HEK293 (cell line): ENCODE measurements around the gene KRT27.

Source experiments
- CTCF ChIA-PET: fragments of 350-600 bp; formaldehyde crosslinking; extraction: SDS; loops from one replicate; lab custom pipeline; 2021; ENCODE audit warnings: antibody characterized with exemption; lab: Yijun Ruan, JAX
- POLR2A ChIA-PET: fragments of 300-600 bp; formaldehyde crosslinking; extraction: SDS; loops from one replicate; lab custom pipeline; 2020; ENCODE audit warnings: antibody characterized with exemption, inconsistent platforms; lab: Yijun Ruan, JAX
- H3K27ac ChIP-seq: fragments of 200-500 bp; sonication (Bioruptor generic); 2 replicates; pipeline ENCODE4 v1.5.1; 2014; ENCODE audit warnings: low read depth, low read length, control low read depth, inconsistent platforms; ENCODE audit errors: extremely low read depth
- H3K36me3 ChIP-seq, 2 experiments: fragments of 200-500 bp in 1 of 2; sonication (Bioruptor generic) in 1 of 2; 1 replicate in 1 of 2; 2 replicates in 1 of 2; pipeline ENCODE4 v1.5.1; 2014 to 2017; ENCODE audit warnings: inconsistent platforms in 2 of 2, low read length in 2 of 2; ENCODE audit not compliant: control insufficient read depth in 2 of 2, insufficient read depth in 1 of 2
- H3K4me1 ChIP-seq: fragments of 200-500 bp; sonication (Bioruptor generic); 2 replicates; pipeline ENCODE4 v1.5.1; 2014; ENCODE audit warnings: mild to moderate bottlenecking, low read length, inconsistent platforms; ENCODE audit not compliant: control insufficient read depth, insufficient read depth
- H3K4me3 ChIP-seq: 2 replicates; pipeline ENCODE4 v1.5.1; 2011; ENCODE audit warnings: low read depth, mild to moderate bottlenecking, control low read depth, low read length, moderate library complexity
- H3K9me3 ChIP-seq: fragments of 200-500 bp; sonication (Bioruptor generic); 2 replicates; pipeline ENCODE4 v1.5.1; 2014; ENCODE audit warnings: low read depth, low read length, inconsistent platforms; ENCODE audit not compliant: control insufficient read depth, insufficient read depth
- HOXD13 ChIP-seq: sonication (generic); formaldehyde crosslinking; IDR thresholded peaks from 2 replicates; pipeline ENCODE4 v1.8.0; 2022; ENCODE audit warnings: missing genetic modification reagents, borderline replicate concordance
- IKZF3 ChIP-seq: fragments of 450-650 bp; IDR thresholded peaks from 2 replicates; pipeline ENCODE4 v1.5.0; 2018; ENCODE audit warnings: missing biosample characterization, mild to moderate bottlenecking, missing genetic modification characterization, moderate library complexity
- KLF10 ChIP-seq: fragments of 450-650 bp; IDR thresholded peaks from 2 replicates; pipeline ENCODE4 v1.5.1; 2018; ENCODE audit warnings: missing biosample characterization, mild to moderate bottlenecking, missing genetic modification characterization
- MZF1 ChIP-seq: fragments of 450-650 bp; formaldehyde crosslinking; IDR thresholded peaks from 2 replicates; pipeline ENCODE4 v1.5.1; 2017; ENCODE audit warnings: missing biosample characterization, missing genetic modification characterization, borderline replicate concordance
- OSR2 ChIP-seq: fragments of 450-650 bp; formaldehyde crosslinking; IDR thresholded peaks from 2 replicates; pipeline ENCODE4 v1.5.1; 2016; ENCODE audit warnings: missing biosample characterization, missing genetic modification characterization
- PRDM1 ChIP-seq: fragments of 450-650 bp; formaldehyde crosslinking; IDR thresholded peaks from 2 replicates; pipeline ENCODE4; 2016; ENCODE audit warnings: missing biosample characterization, missing genetic modification characterization
- SP7 ChIP-seq: fragments of 450-650 bp; formaldehyde crosslinking; IDR thresholded peaks from 2 replicates; pipeline ENCODE4 v1.5.1; 2016; ENCODE audit warnings: missing biosample characterization, missing genetic modification characterization
- ZNF10 ChIP-seq: fragments of 450-650 bp; formaldehyde crosslinking; IDR thresholded peaks from 2 replicates; pipeline ENCODE4 v1.5.1; 2017; ENCODE audit warnings: missing biosample characterization, missing genetic modification characterization
- ZNF114 ChIP-seq: fragments of 450-650 bp; formaldehyde crosslinking; IDR thresholded peaks from 2 replicates; pipeline ENCODE4 v1.5.0; 2017; ENCODE audit warnings: missing biosample characterization, missing genetic modification characterization
- ZNF132 ChIP-seq: fragments of 450-650 bp; formaldehyde crosslinking; IDR thresholded peaks from 2 replicates; pipeline ENCODE4 v1.5.1; 2017; ENCODE audit warnings: missing biosample characterization, missing genetic modification characterization, borderline replicate concordance
- ZNF138 ChIP-seq: fragments of 450-650 bp; formaldehyde crosslinking; IDR thresholded peaks from 2 replicates; pipeline ENCODE4 v1.5.1; 2016; ENCODE audit warnings: missing biosample characterization, missing genetic modification characterization, borderline replicate concordance
- ZNF221 ChIP-seq: fragments of 450-650 bp; formaldehyde crosslinking; IDR thresholded peaks from 2 replicates; pipeline ENCODE4 v1.5.1; 2017; ENCODE audit warnings: missing biosample characterization, missing genetic modification characterization, borderline replicate concordance
- ZNF404 ChIP-seq: fragments of 450-650 bp; formaldehyde crosslinking; IDR thresholded peaks from 2 replicates; pipeline ENCODE4 v1.5.1; 2017; ENCODE audit warnings: missing biosample characterization, missing genetic modification characterization
- ZNF514 ChIP-seq: fragments of 450-650 bp; formaldehyde crosslinking; IDR thresholded peaks from 2 replicates; pipeline ENCODE4 v1.5.1; 2016; ENCODE audit warnings: missing biosample characterization, missing genetic modification characterization
- ZNF600 ChIP-seq: fragments of 450-650 bp; formaldehyde crosslinking; IDR thresholded peaks from 2 replicates; pipeline ENCODE4 v1.5.1; 2016; ENCODE audit warnings: missing biosample characterization, missing genetic modification characterization
- ZNF629 ChIP-seq: fragments of 450-650 bp; formaldehyde crosslinking; IDR thresholded peaks from 2 replicates; pipeline ENCODE4 v1.5.1; 2017; ENCODE audit warnings: missing biosample characterization, missing genetic modification characterization
- ZNF792 ChIP-seq: fragments of 450-650 bp; formaldehyde crosslinking; IDR thresholded peaks from 2 replicates; pipeline ENCODE4 v1.5.1; 2016; ENCODE audit warnings: missing biosample characterization, missing genetic modification characterization
- TF ChIP-seq, protein P1 (sequence below): fragments of 450-650 bp; formaldehyde crosslinking; IDR thresholded peaks from 2 replicates; pipeline ENCODE4 v1.5.1; 2016; ENCODE audit warnings: missing biosample characterization, missing genetic modification characterization
- TF ChIP-seq, protein P2 (sequence below): fragments of 450-650 bp; formaldehyde crosslinking; IDR thresholded peaks from 2 replicates; pipeline ENCODE4 v1.5.1; 2016; ENCODE audit warnings: missing biosample characterization, missing genetic modification characterization
- TF ChIP-seq, protein P3 (sequence below): IDR thresholded peaks from 2 replicates; pipeline ENCODE4 v1.6.1; 2011; ENCODE audit warnings: mild to moderate bottlenecking, low read depth, low read length, borderline replicate concordance
- TF ChIP-seq, protein P4 (sequence below): fragments of 450-650 bp; formaldehyde crosslinking; IDR thresholded peaks from 2 replicates; pipeline ENCODE4 v1.5.1; 2016; ENCODE audit warnings: missing biosample characterization, missing genetic modification characterization, borderline replicate concordance
- TF ChIP-seq, protein P5 (sequence below): fragments of 450-650 bp; formaldehyde crosslinking; IDR thresholded peaks from 2 replicates; pipeline ENCODE4 v1.5.1; 2016; ENCODE audit warnings: missing biosample characterization, missing genetic modification characterization
- TF ChIP-seq, protein P6 (sequence below): fragments of 450-650 bp; formaldehyde crosslinking; IDR thresholded peaks from 2 replicates; pipeline ENCODE4 v1.5.1; 2016; ENCODE audit warnings: missing biosample characterization, missing genetic modification characterization

KRT27 gene

DNA sequence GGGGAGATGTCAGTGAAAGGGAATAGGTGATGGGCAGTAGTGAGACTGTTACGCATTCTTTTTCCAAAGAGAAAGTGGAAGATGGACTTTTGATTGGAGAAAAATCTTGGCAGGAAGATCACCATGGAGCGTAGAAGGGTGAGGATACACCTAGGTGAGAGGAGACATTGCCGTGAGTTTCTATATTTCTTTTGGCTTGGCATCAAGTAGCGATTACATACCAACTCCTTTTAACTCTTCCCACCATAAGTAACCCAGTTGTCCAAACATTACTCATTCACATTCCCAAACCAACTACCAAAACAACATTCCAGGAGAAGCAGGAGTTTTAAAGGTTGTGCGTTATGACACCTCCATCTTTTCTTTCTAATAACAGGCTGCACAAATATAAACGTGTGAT, 28.1 kb upstream of the KRT27 start:
- CTCF ChIA-PET: interaction anchor here (1.0 to 4.2 kb wide), 2 partner anchors 19 to 739 kb away, joined by 3 to 22 read pairs; no protein-coding TSS in a partner anchor
- Histone ChIP-seq H3K4me1 (no peaks in the 10 kb centered on the region; the same call in 1 of the 2 replicates), H3K4me3 (no peak overlapping the region), H3K9me3 (no peaks in the 10 kb centered on the region), H3K36me3 (no peaks in the 10 kb centered on the region), H3K27ac (no peak overlapping the region)
- POLR2A ChIA-PET: interaction anchor here (1.9 kb wide), 1 partner anchor 9 kb away, joined by 9 read pairs; no protein-coding TSS in a partner anchor
- TF ChIP-seq HOXD13 (CRISPR knock-in tag): no peak
- peak; percentile 88 for TF ChIP-seq PRDM1 (tag by site-specific recombination)
- TF ChIP-seq, protein P1, sequence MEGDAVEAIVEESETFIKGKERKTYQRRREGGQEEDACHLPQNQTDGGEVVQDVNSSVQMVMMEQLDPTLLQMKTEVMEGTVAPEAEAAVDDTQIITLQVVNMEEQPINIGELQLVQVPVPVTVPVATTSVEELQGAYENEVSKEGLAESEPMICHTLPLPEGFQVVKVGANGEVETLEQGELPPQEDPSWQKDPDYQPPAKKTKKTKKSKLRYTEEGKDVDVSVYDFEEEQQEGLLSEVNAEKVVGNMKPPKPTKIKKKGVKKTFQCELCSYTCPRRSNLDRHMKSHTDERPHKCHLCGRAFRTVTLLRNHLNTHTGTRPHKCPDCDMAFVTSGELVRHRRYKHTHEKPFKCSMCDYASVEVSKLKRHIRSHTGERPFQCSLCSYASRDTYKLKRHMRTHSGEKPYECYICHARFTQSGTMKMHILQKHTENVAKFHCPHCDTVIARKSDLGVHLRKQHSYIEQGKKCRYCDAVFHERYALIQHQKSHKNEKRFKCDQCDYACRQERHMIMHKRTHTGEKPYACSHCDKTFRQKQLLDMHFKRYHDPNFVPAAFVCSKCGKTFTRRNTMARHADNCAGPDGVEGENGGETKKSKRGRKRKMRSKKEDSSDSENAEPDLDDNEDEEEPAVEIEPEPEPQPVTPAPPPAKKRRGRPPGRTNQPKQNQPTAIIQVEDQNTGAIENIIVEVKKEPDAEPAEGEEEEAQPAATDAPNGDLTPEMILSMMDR (tag by site-specific recombination): no peak
- TF ChIP-seq KLF10: no peak
- TF ChIP-seq ZNF132 (tag by site-specific recombination): no peak
- TF ChIP-seq, protein P2, sequence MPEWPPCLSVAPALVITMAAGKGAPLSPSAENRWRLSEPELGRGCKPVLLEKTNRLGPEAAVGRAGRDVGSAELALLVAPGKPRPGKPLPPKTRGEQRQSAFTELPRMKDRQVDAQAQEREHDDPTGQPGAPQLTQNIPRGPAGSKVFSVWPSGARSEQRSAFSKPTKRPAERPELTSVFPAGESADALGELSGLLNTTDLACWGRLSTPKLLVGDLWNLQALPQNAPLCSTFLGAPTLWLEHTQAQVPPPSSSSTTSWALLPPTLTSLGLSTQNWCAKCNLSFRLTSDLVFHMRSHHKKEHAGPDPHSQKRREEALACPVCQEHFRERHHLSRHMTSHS (tag by site-specific recombination): no peak
- peak; percentile 52; the same call in 1 of the 2 replicates for TF ChIP-seq OSR2 (tag by site-specific recombination)
- peak; percentile 72 for TF ChIP-seq SP7 (tag by site-specific recombination)
- TF ChIP-seq ZNF600 (tag by site-specific recombination): peak; percentile 82
- TF ChIP-seq, protein P3, sequence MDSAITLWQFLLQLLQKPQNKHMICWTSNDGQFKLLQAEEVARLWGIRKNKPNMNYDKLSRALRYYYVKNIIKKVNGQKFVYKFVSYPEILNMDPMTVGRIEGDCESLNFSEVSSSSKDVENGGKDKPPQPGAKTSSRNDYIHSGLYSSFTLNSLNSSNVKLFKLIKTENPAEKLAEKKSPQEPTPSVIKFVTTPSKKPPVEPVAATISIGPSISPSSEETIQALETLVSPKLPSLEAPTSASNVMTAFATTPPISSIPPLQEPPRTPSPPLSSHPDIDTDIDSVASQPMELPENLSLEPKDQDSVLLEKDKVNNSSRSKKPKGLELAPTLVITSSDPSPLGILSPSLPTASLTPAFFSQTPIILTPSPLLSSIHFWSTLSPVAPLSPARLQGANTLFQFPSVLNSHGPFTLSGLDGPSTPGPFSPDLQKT: no peak
- TF ChIP-seq ZNF221 (tag by site-specific recombination): no peak
- TF ChIP-seq ZNF792: no peak
- TF ChIP-seq ZNF114 (tag by site-specific recombination): no peak
- TF ChIP-seq, protein P4, sequence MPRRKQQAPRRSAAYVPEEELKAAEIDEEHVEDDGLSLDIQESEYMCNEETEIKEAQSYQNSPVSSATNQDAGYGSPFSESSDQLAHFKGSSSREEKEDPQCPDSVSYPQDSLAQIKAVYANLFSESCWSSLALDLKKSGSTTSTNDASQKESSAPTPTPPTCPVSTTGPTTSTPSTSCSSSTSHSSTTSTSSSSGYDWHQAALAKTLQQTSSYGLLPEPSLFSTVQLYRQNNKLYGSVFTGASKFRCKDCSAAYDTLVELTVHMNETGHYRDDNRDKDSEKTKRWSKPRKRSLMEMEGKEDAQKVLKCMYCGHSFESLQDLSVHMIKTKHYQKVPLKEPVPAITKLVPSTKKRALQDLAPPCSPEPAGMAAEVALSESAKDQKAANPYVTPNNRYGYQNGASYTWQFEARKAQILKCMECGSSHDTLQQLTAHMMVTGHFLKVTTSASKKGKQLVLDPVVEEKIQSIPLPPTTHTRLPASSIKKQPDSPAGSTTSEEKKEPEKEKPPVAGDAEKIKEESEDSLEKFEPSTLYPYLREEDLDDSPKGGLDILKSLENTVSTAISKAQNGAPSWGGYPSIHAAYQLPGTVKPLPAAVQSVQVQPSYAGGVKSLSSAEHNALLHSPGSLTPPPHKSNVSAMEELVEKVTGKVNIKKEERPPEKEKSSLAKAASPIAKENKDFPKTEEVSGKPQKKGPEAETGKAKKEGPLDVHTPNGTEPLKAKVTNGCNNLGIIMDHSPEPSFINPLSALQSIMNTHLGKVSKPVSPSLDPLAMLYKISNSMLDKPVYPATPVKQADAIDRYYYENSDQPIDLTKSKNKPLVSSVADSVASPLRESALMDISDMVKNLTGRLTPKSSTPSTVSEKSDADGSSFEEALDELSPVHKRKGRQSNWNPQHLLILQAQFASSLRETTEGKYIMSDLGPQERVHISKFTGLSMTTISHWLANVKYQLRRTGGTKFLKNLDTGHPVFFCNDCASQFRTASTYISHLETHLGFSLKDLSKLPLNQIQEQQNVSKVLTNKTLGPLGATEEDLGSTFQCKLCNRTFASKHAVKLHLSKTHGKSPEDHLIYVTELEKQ (tag by site-specific recombination): 0 out of 2 replicates have a peak, but pooled peaks have one; percentile 19
- no peak for TF ChIP-seq ZNF138 (tag by site-specific recombination)
- no peak for TF ChIP-seq ZNF514 (tag by site-specific recombination)
- TF ChIP-seq IKZF3 (tag by site-specific recombination): no peak
- TF ChIP-seq, protein P5, sequence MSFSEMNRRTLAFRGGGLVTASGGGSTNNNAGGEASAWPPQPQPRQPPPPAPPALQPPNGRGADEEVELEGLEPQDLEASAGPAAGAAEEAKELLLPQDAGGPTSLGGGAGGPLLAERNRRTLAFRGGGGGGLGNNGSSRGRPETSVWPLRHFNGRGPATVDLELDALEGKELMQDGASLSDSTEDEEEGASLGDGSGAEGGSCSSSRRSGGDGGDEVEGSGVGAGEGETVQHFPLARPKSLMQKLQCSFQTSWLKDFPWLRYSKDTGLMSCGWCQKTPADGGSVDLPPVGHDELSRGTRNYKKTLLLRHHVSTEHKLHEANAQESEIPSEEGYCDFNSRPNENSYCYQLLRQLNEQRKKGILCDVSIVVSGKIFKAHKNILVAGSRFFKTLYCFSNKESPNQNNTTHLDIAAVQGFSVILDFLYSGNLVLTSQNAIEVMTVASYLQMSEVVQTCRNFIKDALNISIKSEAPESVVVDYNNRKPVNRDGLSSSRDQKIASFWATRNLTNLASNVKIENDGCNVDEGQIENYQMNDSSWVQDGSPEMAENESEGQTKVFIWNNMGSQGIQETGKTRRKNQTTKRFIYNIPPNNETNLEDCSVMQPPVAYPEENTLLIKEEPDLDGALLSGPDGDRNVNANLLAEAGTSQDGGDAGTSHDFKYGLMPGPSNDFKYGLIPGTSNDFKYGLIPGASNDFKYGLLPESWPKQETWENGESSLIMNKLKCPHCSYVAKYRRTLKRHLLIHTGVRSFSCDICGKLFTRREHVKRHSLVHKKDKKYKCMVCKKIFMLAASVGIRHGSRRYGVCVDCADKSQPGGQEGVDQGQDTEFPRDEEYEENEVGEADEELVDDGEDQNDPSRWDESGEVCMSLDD (tag by site-specific recombination): no peak
- TF ChIP-seq, protein P6, sequence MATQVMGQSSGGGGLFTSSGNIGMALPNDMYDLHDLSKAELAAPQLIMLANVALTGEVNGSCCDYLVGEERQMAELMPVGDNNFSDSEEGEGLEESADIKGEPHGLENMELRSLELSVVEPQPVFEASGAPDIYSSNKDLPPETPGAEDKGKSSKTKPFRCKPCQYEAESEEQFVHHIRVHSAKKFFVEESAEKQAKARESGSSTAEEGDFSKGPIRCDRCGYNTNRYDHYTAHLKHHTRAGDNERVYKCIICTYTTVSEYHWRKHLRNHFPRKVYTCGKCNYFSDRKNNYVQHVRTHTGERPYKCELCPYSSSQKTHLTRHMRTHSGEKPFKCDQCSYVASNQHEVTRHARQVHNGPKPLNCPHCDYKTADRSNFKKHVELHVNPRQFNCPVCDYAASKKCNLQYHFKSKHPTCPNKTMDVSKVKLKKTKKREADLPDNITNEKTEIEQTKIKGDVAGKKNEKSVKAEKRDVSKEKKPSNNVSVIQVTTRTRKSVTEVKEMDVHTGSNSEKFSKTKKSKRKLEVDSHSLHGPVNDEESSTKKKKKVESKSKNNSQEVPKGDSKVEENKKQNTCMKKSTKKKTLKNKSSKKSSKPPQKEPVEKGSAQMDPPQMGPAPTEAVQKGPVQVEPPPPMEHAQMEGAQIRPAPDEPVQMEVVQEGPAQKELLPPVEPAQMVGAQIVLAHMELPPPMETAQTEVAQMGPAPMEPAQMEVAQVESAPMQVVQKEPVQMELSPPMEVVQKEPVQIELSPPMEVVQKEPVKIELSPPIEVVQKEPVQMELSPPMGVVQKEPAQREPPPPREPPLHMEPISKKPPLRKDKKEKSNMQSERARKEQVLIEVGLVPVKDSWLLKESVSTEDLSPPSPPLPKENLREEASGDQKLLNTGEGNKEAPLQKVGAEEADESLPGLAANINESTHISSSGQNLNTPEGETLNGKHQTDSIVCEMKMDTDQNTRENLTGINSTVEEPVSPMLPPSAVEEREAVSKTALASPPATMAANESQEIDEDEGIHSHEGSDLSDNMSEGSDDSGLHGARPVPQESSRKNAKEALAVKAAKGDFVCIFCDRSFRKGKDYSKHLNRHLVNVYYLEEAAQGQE: no peak
- no peak for TF ChIP-seq ZNF404 (tag by site-specific recombination)
- TF ChIP-seq MZF1: no peak
- 0 out of 2 replicates have a peak, but pooled peaks have one; percentile 32 for TF ChIP-seq ZNF629 (tag by site-specific recombination)
- TF ChIP-seq ZNF10 (tag by site-specific recombination): no peak
